ENCODE measurements around the gene GPR153.
A peak's percentile ranks its signal among the peaks of the same experiment; 100 is the strongest.

Gene GPR153

GRCh38 chr1:6207075-6207885 is 53.6 kb downstream of the GPR153 start:
- TF ChIP-seq POLR2AphosphoS5 (IDR thresholded peaks at IDR 0.05; ENCODE audit: borderline replicate concordance, low read depth, low read length) (no peak), FOXP2 (optimal IDR thresholded peaks at IDR 0.05; ENCODE audit: control extremely low read depth, extremely low read length, insufficient read depth) (no peak), EZH2 (IDR thresholded peaks at IDR 0.05) (no peak)
- Histone ChIP-seq H3K27ac (no peak overlapping the region), H3K9ac (ENCODE audit: insufficient read length) (no peak overlapping the region), H3K9me3 (ENCODE audit: low read depth, low read length) (no peaks in the 10 kb centered on the region), H3K4me3 (no peak overlapping the region), H3K36me3 (ENCODE audit: insufficient read depth, low read length) (no peaks in the 10 kb centered on the region)
- DNase-seq (ENCODE audit: low read depth, low spot score): no peak

GRCh38 chr1:6206520-6206855 is 54.4 kb downstream of the GPR153 start:
- no peak overlapping the region for H3K9ac ChIP-seq (ENCODE audit: insufficient read length)
- H3K36me3 ChIP-seq (ENCODE audit: insufficient read depth, low read length): no peaks in the 10 kb centered on the region
- TF ChIP-seq EZH2 (IDR thresholded peaks at IDR 0.05) (no peak), POLR2AphosphoS5 (IDR thresholded peaks at IDR 0.05; ENCODE audit: borderline replicate concordance, low read depth, low read length) (no peak), FOXP2 (optimal IDR thresholded peaks at IDR 0.05; ENCODE audit: control extremely low read depth, extremely low read length, insufficient read depth) (no peak)
- no peak for DNase-seq (ENCODE audit: low read depth, low spot score)
- H3K27ac ChIP-seq: no peak overlapping the region
- H3K4me3 ChIP-seq: no peak overlapping the region
- H3K9me3 ChIP-seq (ENCODE audit: low read depth, low read length): no peaks in the 10 kb centered on the region

GRCh38 chr1:6205849-6206519 is 54.9 kb downstream of the GPR153 start, which contains the start of gene RNF207:
RNF207 (plus strand) TSS chr1:6206119; CDS start chr1:6206536, 417 bp downstream.
- TF ChIP-seq POLR2AphosphoS5 (IDR thresholded peaks at IDR 0.05; ENCODE audit: borderline replicate concordance, low read depth, low read length) (no peak), EZH2 (IDR thresholded peaks at IDR 0.05) (no peak), FOXP2 (optimal IDR thresholded peaks at IDR 0.05; ENCODE audit: control extremely low read depth, extremely low read length, insufficient read depth) (no peak)
- H3K9ac ChIP-seq (ENCODE audit: insufficient read length): no peak within 1 kb of the TSS
- no peak within 1 kb of the TSS for H3K4me3 ChIP-seq
- H3K36me3 ChIP-seq (ENCODE audit: insufficient read depth, low read length): no peaks in the 10 kb centered on the region
- no peak for DNase-seq (ENCODE audit: low read depth, low spot score)
- H3K9me3 ChIP-seq (ENCODE audit: low read depth, low read length): no peaks in the 10 kb centered on the region
- no peak within 1 kb of the TSS for H3K27ac ChIP-seq

GRCh38 chr1:6202256-6202655 is 58.6 kb downstream of the GPR153 start:
- no peaks in the 10 kb centered on the region for H3K9me3 ChIP-seq (ENCODE audit: low read depth, low read length)
- H3K27ac ChIP-seq: no peak overlapping the region
- no peak for DNase-seq (ENCODE audit: low read depth, low spot score)
- H3K4me3 ChIP-seq: no peak overlapping the region
- no peak overlapping the region for H3K9ac ChIP-seq (ENCODE audit: insufficient read length)
- peaks cover 12% of the 10 kb centered on the region for H3K36me3 ChIP-seq (ENCODE audit: insufficient read depth, low read length)
- TF ChIP-seq POLR2AphosphoS5 (IDR thresholded peaks at IDR 0.05; ENCODE audit: borderline replicate concordance, low read depth, low read length) (no peak), FOXP2 (optimal IDR thresholded peaks at IDR 0.05; ENCODE audit: control extremely low read depth, extremely low read length, insufficient read depth) (no peak), EZH2 (IDR thresholded peaks at IDR 0.05) (no peak)

GRCh38 chr1:6200188-6200809 is 60.6 kb downstream of the GPR153 start:
- H3K4me3 ChIP-seq: peak overlapping the region; percentile 81
- TF ChIP-seq POLR2AphosphoS5 (IDR thresholded peaks at IDR 0.05; ENCODE audit: borderline replicate concordance, low read depth, low read length): no peak
- TF ChIP-seq EZH2 (IDR thresholded peaks at IDR 0.05): no peak
- no peak for TF ChIP-seq FOXP2 (optimal IDR thresholded peaks at IDR 0.05; ENCODE audit: control extremely low read depth, extremely low read length, insufficient read depth)
- peak overlapping the region; percentile 99 for H3K9ac ChIP-seq (ENCODE audit: insufficient read length)
- peak overlapping the region; percentile 95 for H3K27ac ChIP-seq
- no peaks in the 10 kb centered on the region for H3K9me3 ChIP-seq (ENCODE audit: low read depth, low read length)
- DNase-seq (ENCODE audit: low read depth, low spot score): no peak
- H3K36me3 ChIP-seq (ENCODE audit: insufficient read depth, low read length): peaks cover 28% of the 10 kb centered on the region

- H3K27ac ChIP-seq: peak within 1 kb of the TSS; percentile 95
- H3K36me3 ChIP-seq (ENCODE audit: insufficient read depth, low read length): peaks cover 34% of the 10 kb centered on the region
- DNase-seq (ENCODE audit: low read depth, low spot score): peak; percentile 98
- H3K9me3 ChIP-seq (ENCODE audit: low read depth, low read length): no peaks in the 10 kb centered on the region
- peak within 1 kb of the TSS; percentile 99 for H3K9ac ChIP-seq (ENCODE audit: insufficient read length)
- peak within 1 kb of the TSS; percentile 81 for H3K4me3 ChIP-seq
- TF ChIP-seq POLR2AphosphoS5 (IDR thresholded peaks at IDR 0.05; ENCODE audit: borderline replicate concordance, low read depth, low read length) (peak; percentile 98), FOXP2 (optimal IDR thresholded peaks at IDR 0.05; ENCODE audit: control extremely low read depth, extremely low read length, insufficient read depth) (peak; percentile 87), EZH2 (IDR thresholded peaks at IDR 0.05) (no peak)
Measured at GRCh38 chr1:6199298-6200187, 61.4 kb downstream of the GPR153 start, which contains the start of gene RPL22. RPL22 (minus strand) TSS chr1:6199595; CDS start chr1:6199573, 22 bp downstream.

GRCh38 chr1:6198646-6199297 is 62.1 kb downstream of the GPR153 start:
- Histone ChIP-seq H3K9ac (ENCODE audit: insufficient read length) (peak overlapping the region; percentile 99), H3K27ac (peak overlapping the region; percentile 88), H3K9me3 (ENCODE audit: low read depth, low read length) (no peaks in the 10 kb centered on the region), H3K36me3 (ENCODE audit: insufficient read depth, low read length) (peaks cover 41% of the 10 kb centered on the region), H3K4me3 (peak overlapping the region; percentile 81)
- no peak for DNase-seq (ENCODE audit: low read depth, low spot score)
- TF ChIP-seq EZH2 (IDR thresholded peaks at IDR 0.05) (no peak), POLR2AphosphoS5 (IDR thresholded peaks at IDR 0.05; ENCODE audit: borderline replicate concordance, low read depth, low read length) (no peak)
